HCT116 (cell line): Measurements from ENCODE around the gene SBF2.

Experiments
- CTCF ChIP-seq, 3 experiments: fragments of 200-600 bp in 1 of 3; sonication (generic) in 1 of 3; IDR thresholded peaks in 2 of 3; conservative IDR thresholded peaks in 1 of 3; 2 replicates each; pipeline ENCODE4 v1.5.1; 2012 to 2017; ENCODE audit warnings: low read depth in 2 of 3, low read length in 2 of 3, antibody characterized with exemption in 1 of 3, borderline replicate concordance in 1 of 3, control low read depth in 1 of 3, mild to moderate bottlenecking in 1 of 3, mixed read lengths in 1 of 3, mixed run types in 1 of 3, moderate library complexity in 1 of 3; ENCODE audit not compliant: insufficient read depth in 1 of 3
- EZH2 ChIP-seq: fragments of 200-600 bp; sonication (generic); IDR thresholded peaks from 2 replicates; pipeline ENCODE4 v1.6.1; 2017; ENCODE audit warnings: antibody characterized with exemption, mixed run types
- EZH2phosphoT487 ChIP-seq: fragments of 200-600 bp; IDR thresholded peaks from 2 replicates; pipeline ENCODE4 v1.6.1; 2018; ENCODE audit warnings: antibody characterized with exemption, borderline replicate concordance
- POLR2A ChIP-seq: IDR thresholded peaks from 2 replicates; pipeline ENCODE4 v1.7.0; 2011; ENCODE audit warnings: borderline replicate concordance; ENCODE audit not compliant: insufficient read depth, insufficient read length; ENCODE audit errors: extremely low read depth
- SP1 ChIP-seq: IDR thresholded peaks from 2 replicates; pipeline ENCODE4 v1.6.1; 2012; ENCODE audit warnings: low read depth
- YY1 ChIP-seq: IDR thresholded peaks from 2 replicates; pipeline ENCODE4 v1.6.1; 2011; ENCODE audit warnings: low read length, low read depth, moderate library complexity, mild to moderate bottlenecking; ENCODE audit not compliant: insufficient replicate concordance; ENCODE audit errors: extremely low read depth
- ZFX ChIP-seq: fragments of 450-650 bp; IDR thresholded peaks from 2 replicates; pipeline ENCODE4 v1.6.1; 2017
- TF ChIP-seq, protein P1 (sequence below): IDR thresholded peaks from 2 replicates; pipeline ENCODE4 v1.6.1; 2012

GRCh38 chr11:9977554-9977953 lies 316.5 kb downstream of the SBF2 start:
- TF ChIP-seq CTCF (IDR thresholded peaks at IDR 0.05 in 2 of 3, conservative IDR thresholded peaks at IDR 0.05 in 1 of 3; ENCODE audit: borderline replicate concordance in 1 of 3, insufficient read depth in 1 of 3, low read depth in 2 of 3, low read length in 2 of 3) = no peak
- no peak for TF ChIP-seq SP1
- TF ChIP-seq POLR2A = no peak
- TF ChIP-seq, protein P1, sequence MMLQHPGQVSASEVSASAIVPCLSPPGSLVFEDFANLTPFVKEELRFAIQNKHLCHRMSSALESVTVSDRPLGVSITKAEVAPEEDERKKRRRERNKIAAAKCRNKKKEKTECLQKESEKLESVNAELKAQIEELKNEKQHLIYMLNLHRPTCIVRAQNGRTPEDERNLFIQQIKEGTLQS = no peak
- TF ChIP-seq EZH2 = no peak
- no peak for TF ChIP-seq ZFX
- TF ChIP-seq EZH2phosphoT487 = no peak
- TF ChIP-seq YY1 = no peak
